A673 (cell line): ENCODE data around the gene PDGFRB. TPM values are rescaled to one million over a fixed set of nuclear protein-coding genes. Genes with fewer than 3 reads are reported as not detected.

ENCODE experiments used
- BruUV-seq: library from RNA; stranded (reverse); fragments of 400-500 nt; replicated peaks from 2 replicates; lab custom pipeline; 2021; lab: Mats Ljungman, UMichigan
- CTCF ChIA-PET: fragments of 300-600 bp; sonication (Branson Sonifier 250); formaldehyde crosslinking; loops from one replicate; lab custom pipeline; 2022; ENCODE audit warnings: antibody characterized with exemption; lab: Charles Lee
- POLR2A ChIA-PET: fragments of 300-600 bp; sonication (Branson Sonifier 250); formaldehyde crosslinking; loops from one replicate; lab custom pipeline; 2022; ENCODE audit warnings: antibody characterized with exemption; ENCODE audit not compliant: low non-redundant PET; lab: Charles Lee
- DNase-seq: peaks from one replicate; pipeline ENCODE4 v3.0.0-alpha.2; 2015; ENCODE audit warnings: low spot score
- H3K27ac ChIP-seq: fragments of 200-600 bp; sonication (generic); 2 replicates; pipeline ENCODE4 v1.5.1; 2016; ENCODE audit warnings: mixed run types, low read depth, mild to moderate bottlenecking, mixed read lengths, antibody characterized with exemption, low read length; ENCODE audit not compliant: poor library complexity, severe bottlenecking
- H3K27me3 ChIP-seq: fragments of 200-600 bp; sonication (generic); replicated peaks from 2 replicates; pipeline ENCODE4 v1.6.1; 2017; ENCODE audit warnings: mixed run types, low read depth, mild to moderate bottlenecking, mixed read lengths, antibody characterized with exemption, low read length; ENCODE audit not compliant: insufficient read depth, poor library complexity
- H3K36me3 ChIP-seq: fragments of 200-600 bp; sonication (generic); 2 replicates; pipeline ENCODE4 v1.6.1; 2016; ENCODE audit warnings: mixed run types, mild to moderate bottlenecking, mixed read lengths, antibody characterized with exemption, low read length; ENCODE audit not compliant: insufficient read depth, poor library complexity, severe bottlenecking
- H3K4me1 ChIP-seq: fragments of 200-600 bp; sonication (generic); 2 replicates; pipeline ENCODE4 v1.6.1; 2017; ENCODE audit warnings: mixed run types, mild to moderate bottlenecking, mixed read lengths, antibody characterized with exemption, low read length; ENCODE audit not compliant: insufficient read depth, poor library complexity, severe bottlenecking
- H3K4me3 ChIP-seq: fragments of 200-600 bp; sonication (generic); 2 replicates; pipeline ENCODE4 v1.5.1; 2016; ENCODE audit warnings: low read depth, mixed run types, mild to moderate bottlenecking, mixed read lengths, low read length; ENCODE audit not compliant: poor library complexity, severe bottlenecking
- H3K9me3 ChIP-seq: fragments of 200-600 bp; sonication (generic); 2 replicates; pipeline ENCODE4 v1.6.1; 2016; ENCODE audit warnings: mixed run types, low read depth, mild to moderate bottlenecking, mixed read lengths, antibody characterized with exemption, low read length; ENCODE audit not compliant: poor library complexity, severe bottlenecking
- CTCF ChIP-seq: fragments of 300-800, 200-600 bp; sonication (generic); conservative IDR thresholded peaks from 2 replicates; pipeline ENCODE4 v1.5.1; 2017; ENCODE audit warnings: low read depth, mild to moderate bottlenecking, antibody characterized with exemption, low read length, moderate library complexity, mixed read lengths
- EZH2 ChIP-seq: fragments of 200-600 bp; sonication (generic); IDR thresholded peaks from 2 replicates; pipeline ENCODE4 v1.6.1; 2017; ENCODE audit warnings: borderline replicate concordance, low read depth, mild to moderate bottlenecking, mixed read lengths, antibody characterized with exemption, low read length; ENCODE audit not compliant: poor library complexity, severe bottlenecking
- intact Hi-C: fragments of 100-400 bp; cut with micrococcal nuclease; formaldehyde crosslinking; loops from one replicate; pipeline ENCODE4 v1.10.0; 2022; ENCODE audit not compliant: unreplicated experiment
- total RNA-seq: library from RNA; stranded (reverse); gene quantifications from 2 replicates; pipeline ENCODE4 v1.2.3, GENCODE V29; 2021

PDGFRB gene
- total RNA-seq, 1 experiment from 2014 or later, result 25.9 TPM

- H3K27ac ChIP-seq, result no peak overlapping the region
- intact Hi-C loops, result no loop called here
- no peak overlapping the region for H3K4me3 ChIP-seq
- H3K9me3 ChIP-seq, result no peaks in the 10 kb centered on the region
- POLR2A ChIA-PET, result no interaction called here
- DNase-seq, result no peak
- no peaks in the 10 kb centered on the region for H3K36me3 ChIP-seq
- no peaks in the 10 kb centered on the region for H3K27me3 ChIP-seq
- no TSS peak for BruUV-seq
- TF ChIP-seq EZH2, result no peak
- TF ChIP-seq CTCF, result no peak
- CTCF ChIA-PET, result no interaction called here
- no peaks in the 10 kb centered on the region for H3K4me1 ChIP-seq
These were observed 84.8 kb downstream of the PDGFRB start for GRCh38 chr5:150070821-150071220.

GRCh38 chr5:150069672-150070627, 85.7 kb downstream of the PDGFRB start:
- intact Hi-C loops, result no loop called here
- no peaks in the 10 kb centered on the region for H3K27me3 ChIP-seq
- ChIA-PET POLR2A (no interaction called here), CTCF (no interaction called here)
- no peaks in the 10 kb centered on the region for H3K9me3 ChIP-seq
- DNase-seq, result no peak
- H3K4me3 ChIP-seq, result no peak overlapping the region
- TF ChIP-seq CTCF, result no peak
- TF ChIP-seq EZH2, result no peak
- no peaks in the 10 kb centered on the region for H3K4me1 ChIP-seq
- H3K36me3 ChIP-seq, result no peaks in the 10 kb centered on the region
- no peak overlapping the region for H3K27ac ChIP-seq
- BruUV-seq, result no TSS peak

- DNase-seq, result no peak
- H3K27me3 ChIP-seq, result no peaks in the 10 kb centered on the region
- TF ChIP-seq CTCF (no peak), EZH2 (no peak)
- no peaks in the 10 kb centered on the region for H3K9me3 ChIP-seq
- ChIA-PET CTCF (no interaction called here), POLR2A (no interaction called here)
- H3K4me3 ChIP-seq, result no peak overlapping the region
- no TSS peak for BruUV-seq
- no peak overlapping the region for H3K27ac ChIP-seq
- no peaks in the 10 kb centered on the region for H3K4me1 ChIP-seq
- no peaks in the 10 kb centered on the region for H3K36me3 ChIP-seq
- intact Hi-C loops, result no loop called here
These were observed 86.5 kb downstream of the PDGFRB start for GRCh38 chr5:150068961-150069645.
